Ishikawa (cell line): ENCODE measurements around the gene DGKE.

Source experiments
- RAD21 ChIP-seq: IDR thresholded peaks from 2 replicates; pipeline ENCODE4 v1.6.1; 2012; ENCODE audit warnings: low read depth
- TAF1 ChIP-seq: IDR thresholded peaks from 2 replicates; pipeline ENCODE4 v1.6.1; 2012; ENCODE audit warnings: low read depth, mild to moderate bottlenecking

GRCh38 chr17:56834380-56835263 is 671 bp downstream of the DGKE start:
- TF ChIP-seq TAF1 (peak; percentile 49; the same call in 1 of the 2 replicates), RAD21 (no peak)
